ENCODE data around the gene SBK3. TPM values are rescaled to one million over a fixed set of nuclear protein-coding genes. Genes with fewer than 3 reads are reported as not detected.

Gene SBK3
- polyA plus RNA-seq, 1 of the 3 experiments (the other 2 are of a cell fraction) = 0.03 TPM

Other genes with a start within 250 kb of the SBK3 start
- gene TMEM150B, start 220.2 kb downstream of the SBK3 start, polyA plus RNA-seq (2012; rRNA removed) = not detected in 2 replicates
- gene KMT5C, start 205.7 kb downstream of the SBK3 start, polyA plus RNA-seq (2012; rRNA removed) = 14.0 and 14.4 TPM in 2 replicates
- 0.58 and 0.74 TPM in 2 replicates for gene COX6B2, start 190.8 kb downstream of the SBK3 start, polyA plus RNA-seq (2012; rRNA removed)
- gene GARIN5B, start 182.3 kb downstream of the SBK3 start, polyA plus RNA-seq (2012; rRNA removed) = not detected in 2 replicates
- 13.2 and 16.1 TPM in 2 replicates for gene IL11, start 175.1 kb downstream of the SBK3 start, polyA plus RNA-seq (2012; rRNA removed)
- 0.77 and 0.91 TPM in 2 replicates for gene TMEM190, start 168.7 kb downstream of the SBK3 start, polyA plus RNA-seq (2012; rRNA removed)
- gene TMEM238, start 161.3 kb downstream of the SBK3 start, polyA plus RNA-seq (2012; rRNA removed) = 0.08 and 0.12 TPM in 2 replicates
- gene RPL28, start 159.6 kb downstream of the SBK3 start, polyA plus RNA-seq (2012; rRNA removed) = 2,297 and 2,368 TPM in 2 replicates
- gene UBE2S, start 137.8 kb downstream of the SBK3 start, polyA plus RNA-seq (2012; rRNA removed) = 84.7 and 133 TPM in 2 replicates
- gene SHISA7, start 102.2 kb downstream of the SBK3 start, polyA plus RNA-seq (2012; rRNA removed) = 0.02 TPM in 1 of 2 replicates, not detected in the other
- gene ISOC2, start 83.9 kb downstream of the SBK3 start, polyA plus RNA-seq (2012; rRNA removed) = 60.9 and 65.4 TPM in 2 replicates
- gene C19orf85, start 80.8 kb downstream of the SBK3 start, polyA plus RNA-seq (2012; rRNA removed) = not detected in 2 replicates
- gene ZNF628, start 68.9 kb downstream of the SBK3 start, polyA plus RNA-seq (2012; rRNA removed) = 0.73 and 1.6 TPM in 2 replicates
- 84.4 and 89.9 TPM in 2 replicates for gene NAT14, start 60.4 kb downstream of the SBK3 start, polyA plus RNA-seq (2012; rRNA removed)
- gene SSC5D, start 57.1 kb downstream of the SBK3 start, polyA plus RNA-seq (2012; rRNA removed) = 2.6 and 4.9 TPM in 2 replicates
- 0.20 and 0.28 TPM in 2 replicates for gene SBK2, start 8.4 kb downstream of the SBK3 start, polyA plus RNA-seq (2012; rRNA removed)
- gene ZNF579, start 35.3 kb upstream of the SBK3 start, polyA plus RNA-seq (2012; rRNA removed) = 3.5 and 5.9 TPM in 2 replicates
- 5.2 and 5.7 TPM in 2 replicates for gene FIZ1, start 54.0 kb upstream of the SBK3 start, polyA plus RNA-seq (2012; rRNA removed)
- 7.2 and 7.3 TPM in 2 replicates for gene ZNF524, start 54.7 kb upstream of the SBK3 start, polyA plus RNA-seq (2012; rRNA removed)
- 3.4 and 5.0 TPM in 2 replicates for gene ZNF865, start 60.1 kb upstream of the SBK3 start, polyA plus RNA-seq (2012; rRNA removed)
- gene ZNF784, start 79.0 kb upstream of the SBK3 start, polyA plus RNA-seq (2012; rRNA removed) = 5.0 and 5.5 TPM in 2 replicates
- 14.0 and 21.9 TPM in 2 replicates for gene ZNF580, start 95.5 kb upstream of the SBK3 start, polyA plus RNA-seq (2012; rRNA removed)
- 24.2 and 24.7 TPM in 2 replicates for gene ZNF581, start 98.1 kb upstream of the SBK3 start, polyA plus RNA-seq (2012; rRNA removed)
- 20.1 and 27.1 TPM in 2 replicates for gene CCDC106, start 102.7 kb upstream of the SBK3 start, polyA plus RNA-seq (2012; rRNA removed)
- gene U2AF2, start 109.5 kb upstream of the SBK3 start, polyA plus RNA-seq (2012; rRNA removed) = 217 and 321 TPM in 2 replicates
- gene EPN1, start 129.7 kb upstream of the SBK3 start, polyA plus RNA-seq (2012; rRNA removed) = 72.0 and 134 TPM in 2 replicates
- not detected in 2 replicates for gene NLRP9, start 192.9 kb upstream of the SBK3 start, polyA plus RNA-seq (2012; rRNA removed)
- gene RFPL4A, start 213.6 kb upstream of the SBK3 start, polyA plus RNA-seq (2012; rRNA removed) = 0.06 TPM in 1 of 2 replicates, not detected in the other
- not detected in 2 replicates for gene RFPL4AL1, start 223.6 kb upstream of the SBK3 start, polyA plus RNA-seq (2012; rRNA removed)